Mucosa of rectum (tissue), 2 donors: ENCODE data around the gene SERPINH1.

Source experiments
- H3K27ac ChIP-seq, 2 donors: one replicate each; pipeline ENCODE4 v1.7.0; 2013; ENCODE audit warnings: inconsistent platforms in 2 of 2, low read depth in 2 of 2, low read length in 2 of 2
- H3K27me3 ChIP-seq, 2 donors: one replicate each; pipeline ENCODE4 v1.7.0; 2013; ENCODE audit warnings: low read length in 2 of 2; ENCODE audit not compliant: control insufficient read depth in 2 of 2, insufficient read depth in 2 of 2
- H3K36me3 ChIP-seq, 2 donors: one replicate each; pipeline ENCODE4 v1.7.0; 2013; ENCODE audit warnings: low read length in 2 of 2; ENCODE audit not compliant: control insufficient read depth in 2 of 2, insufficient read depth in 2 of 2
- H3K4me1 ChIP-seq, 2 donors: one replicate each; pipeline ENCODE4 v1.7.0; 2013; ENCODE audit warnings: low read length in 2 of 2, mild to moderate bottlenecking in 1 of 2; ENCODE audit not compliant: control insufficient read depth in 2 of 2, insufficient read depth in 2 of 2
- H3K4me3 ChIP-seq, 2 donors: one replicate each; pipeline ENCODE4 v1.7.0; 2013; ENCODE audit warnings: low read length in 2 of 2
- H3K9ac ChIP-seq, 2 donors: one replicate each; pipeline ENCODE4 v1.7.0; 2013; ENCODE audit warnings: low read length in 2 of 2, low read depth in 1 of 2, mild to moderate bottlenecking in 1 of 2
- H3K9me3 ChIP-seq, 2 donors: one replicate each; pipeline ENCODE4 v1.7.0; 2013; ENCODE audit warnings: low read length in 2 of 2; ENCODE audit not compliant: control insufficient read depth in 2 of 2
- donor health status: healthy.
- donor health status: Normal muscosa, but diverticular disease.

SERPINH1 gene

DNA sequence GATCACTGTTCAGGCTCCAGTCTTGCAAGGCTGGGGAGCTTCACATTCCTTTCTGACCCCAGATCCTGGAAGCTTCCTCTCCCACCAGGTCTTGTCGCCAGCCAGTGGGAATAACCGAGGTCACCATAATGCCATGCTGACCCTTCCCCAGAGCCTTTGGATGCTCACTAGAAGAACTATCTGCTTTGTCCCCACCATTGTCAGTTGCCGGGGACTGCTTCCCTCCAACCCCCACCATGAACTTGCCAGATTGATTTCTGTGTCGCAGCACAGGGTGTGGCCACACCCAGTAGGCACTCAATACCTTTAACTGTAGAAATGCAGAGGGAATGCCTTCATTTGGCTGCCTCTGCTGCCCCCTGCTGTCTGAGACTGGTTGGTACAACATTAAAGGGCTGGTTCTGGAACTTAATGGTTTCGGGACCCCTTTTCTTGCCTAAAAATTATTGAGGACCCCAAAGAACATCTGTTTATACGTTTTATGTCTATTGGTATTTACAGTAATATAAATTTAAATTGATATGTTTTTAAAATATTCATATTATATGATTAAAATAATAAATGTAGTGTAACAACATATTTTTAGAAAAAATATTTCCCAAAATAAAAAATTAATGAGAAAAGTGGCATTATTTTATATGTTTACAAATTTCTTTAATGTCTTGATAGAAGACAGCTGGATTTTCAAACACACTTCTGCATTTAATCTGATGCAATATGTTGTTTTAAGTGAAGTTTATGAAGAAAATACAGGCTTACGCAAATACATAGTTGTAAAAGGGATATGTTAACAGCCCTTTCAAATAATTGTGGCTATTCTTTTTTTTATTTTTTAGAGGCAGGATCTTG, 29.6 kb upstream of the SERPINH1 start:
- Histone ChIP-seq H3K27me3 (peaks cover 2 to 4% of the 10 kb centered on the region in 2 donors), H3K9me3 (no peaks in the 10 kb centered on the region), H3K36me3 (no peaks in the 10 kb centered on the region), H3K27ac (no peak overlapping the region), H3K4me1 (peaks cover 3 to 11% of the 10 kb centered on the region in 2 donors), H3K9ac (no peak overlapping the region), H3K4me3 (no peak overlapping the region)

DNA sequence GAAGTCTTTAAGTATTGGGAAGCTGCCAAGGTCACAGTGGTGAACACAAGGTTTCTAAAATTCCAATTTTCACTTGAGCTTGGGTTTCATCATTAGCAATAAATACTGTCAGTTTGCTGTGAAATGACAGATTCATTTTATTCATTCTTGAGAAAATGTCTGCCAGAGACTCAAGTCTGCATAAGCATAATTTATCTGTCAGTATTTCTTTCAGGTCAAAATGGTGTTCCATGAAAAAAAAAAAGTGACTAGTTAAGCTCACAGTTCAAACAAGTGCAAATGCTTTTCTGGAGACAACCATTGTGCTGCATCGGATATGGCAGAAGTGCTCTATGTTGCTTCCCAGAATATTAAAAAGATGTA, 28.2 kb upstream of the SERPINH1 start:
- no peak overlapping the region for H3K27ac ChIP-seq
- H3K9me3 ChIP-seq: no peaks in the 10 kb centered on the region
- no peak overlapping the region for H3K9ac ChIP-seq
- no peaks in the 10 kb centered on the region for H3K36me3 ChIP-seq
- no peak overlapping the region for H3K4me3 ChIP-seq
- peaks cover 3 to 11% of the 10 kb centered on the region in 2 donors for H3K4me1 ChIP-seq
- H3K27me3 ChIP-seq: no peaks in the 10 kb centered on the region

DNA sequence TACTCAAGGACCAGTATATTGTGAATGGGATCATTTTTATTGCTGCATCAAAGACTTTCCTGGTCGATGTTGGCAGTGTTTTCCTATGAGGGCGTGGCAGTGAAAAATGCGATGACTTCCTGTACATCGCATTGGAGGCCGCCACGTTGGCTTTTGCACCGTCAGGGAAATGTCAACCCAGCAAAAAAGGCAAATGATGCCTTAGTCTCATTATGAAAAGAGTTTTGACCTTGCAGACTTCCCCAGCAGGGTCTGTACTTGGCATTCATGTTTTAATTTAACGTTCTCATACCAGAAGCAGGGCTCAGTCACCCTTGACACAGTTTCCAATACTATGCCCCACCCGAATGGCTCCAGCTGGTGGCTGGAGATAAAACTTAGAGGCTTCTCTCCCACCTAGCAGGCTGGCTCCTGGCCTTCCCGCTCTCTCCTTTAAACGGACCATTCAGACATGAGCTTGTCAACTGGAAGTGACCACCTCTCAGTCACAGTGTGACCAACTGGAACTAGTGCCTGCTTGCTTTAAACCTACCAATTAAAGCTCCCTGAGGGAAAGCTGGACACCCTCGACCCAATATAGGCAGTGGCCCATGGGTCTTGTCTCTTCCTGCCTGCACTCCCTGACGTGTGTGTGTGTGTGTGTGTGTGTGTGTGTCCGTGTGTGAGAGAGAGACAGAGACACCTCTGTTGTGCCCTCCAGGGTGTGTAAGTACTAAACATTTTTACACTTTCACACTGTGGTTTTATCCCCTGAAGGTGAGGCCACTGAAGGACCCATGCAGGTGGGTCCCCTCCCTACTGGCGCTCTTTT, 27.6 kb upstream of the SERPINH1 start:
- Histone ChIP-seq H3K4me3 (no peak overlapping the region), H3K9ac (no peak overlapping the region), H3K36me3 (no peaks in the 10 kb centered on the region), H3K4me1 (peaks cover 3 to 11% of the 10 kb centered on the region in 2 donors), H3K27me3 (no peaks in the 10 kb centered on the region), H3K27ac (peak overlapping the region; percentile 44 to 63), H3K9me3 (no peaks in the 10 kb centered on the region)

DNA sequence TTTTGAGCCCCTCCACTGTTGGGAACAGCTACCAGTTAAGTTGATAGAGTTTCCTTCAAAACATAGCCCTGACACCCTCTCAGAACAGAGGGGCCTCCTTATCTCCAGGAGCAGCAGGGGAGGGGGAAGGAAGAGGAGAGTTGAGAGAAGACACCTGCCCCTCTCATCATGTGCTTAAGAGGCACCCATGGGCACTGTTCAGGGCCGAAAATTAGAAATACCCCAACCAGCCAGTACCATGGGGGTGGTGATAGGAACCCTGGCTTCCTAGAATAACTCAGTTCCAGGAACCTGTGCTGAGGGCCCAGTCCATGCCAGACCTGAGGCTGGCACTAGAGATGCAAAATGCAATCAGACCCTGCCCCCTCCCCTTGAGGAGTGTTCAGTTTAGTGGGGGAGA, 27.0 kb upstream of the SERPINH1 start:
- H3K27ac ChIP-seq: no peak overlapping the region
- H3K4me3 ChIP-seq: no peak overlapping the region
- no peaks in the 10 kb centered on the region for H3K36me3 ChIP-seq
- H3K4me1 ChIP-seq: peaks cover 3 to 11% of the 10 kb centered on the region in 2 donors
- no peaks in the 10 kb centered on the region for H3K27me3 ChIP-seq
- H3K9me3 ChIP-seq: no peaks in the 10 kb centered on the region
- H3K9ac ChIP-seq: no peak overlapping the region

DNA sequence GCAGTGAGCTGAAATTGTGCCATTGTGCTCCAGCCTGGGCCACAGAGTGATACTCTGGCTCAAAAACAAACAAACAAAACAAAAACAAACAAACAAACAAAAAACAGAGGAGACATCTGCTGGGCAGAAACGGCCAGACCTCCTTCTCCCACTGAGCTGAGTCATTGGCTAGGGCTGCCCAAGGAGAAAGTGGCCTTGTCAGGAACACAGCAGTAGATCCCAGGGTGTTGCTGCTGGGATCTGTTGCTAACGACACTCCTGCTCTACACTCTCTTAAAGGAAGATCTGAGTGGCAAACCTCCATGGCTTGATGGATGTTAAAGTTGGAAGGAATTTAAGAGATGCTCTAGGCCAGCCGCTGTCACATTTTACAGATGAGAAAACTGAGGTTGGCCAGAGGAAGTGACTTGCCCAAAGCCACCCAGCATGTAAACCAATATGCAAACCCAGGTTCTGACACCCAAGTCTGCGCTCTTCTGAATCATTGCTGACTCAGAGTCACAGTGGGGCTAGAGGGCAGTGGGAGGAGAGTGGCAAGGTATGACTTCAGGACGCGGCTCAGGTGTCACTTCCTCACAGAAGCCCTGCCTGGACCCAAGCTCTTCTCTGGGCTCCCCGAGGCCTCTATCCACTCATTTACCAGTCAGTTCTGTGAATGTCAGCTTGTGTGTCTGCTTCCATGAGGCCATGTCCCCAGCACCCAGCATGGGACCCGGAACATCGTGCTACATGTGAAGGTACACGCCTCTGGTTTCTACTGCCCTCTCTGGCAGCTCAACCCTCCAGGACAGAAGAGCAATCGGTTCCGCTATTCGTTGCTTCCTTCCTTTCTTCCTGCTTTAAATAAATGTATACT, 25.0 kb upstream of the SERPINH1 start:
- Histone ChIP-seq H3K27ac (no peak overlapping the region), H3K4me1 (peaks cover 3 to 11% of the 10 kb centered on the region in 2 donors), H3K9me3 (no peaks in the 10 kb centered on the region), H3K9ac (peak overlapping the region in 1 of 2 donors; percentile 17), H3K4me3 (no peak overlapping the region), H3K27me3 (no peaks in the 10 kb centered on the region), H3K36me3 (no peaks in the 10 kb centered on the region)

DNA sequence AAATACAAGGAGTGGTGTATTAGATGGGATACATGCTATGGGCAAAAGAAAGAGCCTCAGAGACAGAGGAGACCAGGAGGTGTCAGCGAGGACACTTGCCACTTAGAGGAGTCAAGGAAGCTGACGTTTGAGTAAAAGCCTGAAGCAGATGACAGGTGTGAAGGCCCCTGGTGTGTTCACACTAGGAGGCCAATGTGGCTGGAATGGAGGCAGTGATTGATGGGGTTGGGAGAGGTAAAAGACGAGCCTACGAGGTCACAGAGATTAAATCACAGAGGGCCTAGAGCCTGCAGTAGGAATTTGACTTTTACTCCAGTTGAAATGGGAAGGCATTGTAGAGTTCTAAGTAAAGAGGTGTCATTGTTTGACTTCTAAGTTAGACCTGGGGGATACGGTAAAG, 24.3 kb upstream of the SERPINH1 start:
- Histone ChIP-seq H3K27ac (no peak overlapping the region), H3K4me1 (peaks cover 0 to 11% of the 10 kb centered on the region in 2 donors), H3K4me3 (no peak overlapping the region), H3K27me3 (no peaks in the 10 kb centered on the region), H3K36me3 (no peaks in the 10 kb centered on the region), H3K9ac (no peak overlapping the region), H3K9me3 (no peaks in the 10 kb centered on the region)

DNA sequence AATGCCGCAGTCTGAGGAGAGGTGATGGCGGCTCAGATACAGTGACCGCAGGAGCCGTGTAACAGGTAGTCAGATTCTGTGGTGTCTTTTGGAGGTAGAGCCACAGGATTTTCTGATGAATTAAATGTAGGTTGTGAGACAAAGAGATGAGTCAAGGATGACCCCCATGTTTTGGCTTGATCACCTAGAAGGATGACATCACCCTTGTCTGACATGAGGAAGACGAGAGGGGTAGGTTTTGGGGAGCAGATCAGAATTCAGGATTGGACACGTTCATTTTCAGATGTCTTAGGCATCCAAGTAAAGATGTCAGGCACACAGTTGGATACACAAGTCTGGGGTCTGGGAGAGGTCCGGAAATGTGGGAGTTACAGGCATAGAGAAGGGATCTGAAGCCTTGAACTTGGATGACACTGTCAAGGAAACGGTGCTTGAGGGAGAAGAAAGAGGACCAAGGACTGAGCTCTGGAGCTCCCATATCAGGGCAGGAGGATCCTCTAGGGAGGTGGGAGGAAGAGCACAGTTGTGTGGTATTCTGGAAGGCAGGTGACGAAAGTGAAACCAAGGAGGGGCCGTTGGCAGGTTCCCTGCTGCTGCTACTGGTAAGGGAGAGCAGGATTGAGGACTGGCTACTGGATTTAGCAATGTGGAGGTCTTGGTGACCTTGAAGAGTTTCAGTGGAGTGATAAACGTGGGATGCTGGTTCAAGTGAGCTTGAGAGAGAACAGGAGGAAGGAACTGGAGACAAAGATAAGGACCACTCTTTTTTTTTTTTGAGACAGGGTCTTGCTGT, 23.7 kb upstream of the SERPINH1 start:
- no peaks in the 10 kb centered on the region for H3K36me3 ChIP-seq
- no peak overlapping the region for H3K4me3 ChIP-seq
- peaks cover 0 to 11% of the 10 kb centered on the region in 2 donors for H3K4me1 ChIP-seq
- H3K27me3 ChIP-seq: no peaks in the 10 kb centered on the region
- no peak overlapping the region for H3K27ac ChIP-seq
- H3K9ac ChIP-seq: no peak overlapping the region
- no peaks in the 10 kb centered on the region for H3K9me3 ChIP-seq

DNA sequence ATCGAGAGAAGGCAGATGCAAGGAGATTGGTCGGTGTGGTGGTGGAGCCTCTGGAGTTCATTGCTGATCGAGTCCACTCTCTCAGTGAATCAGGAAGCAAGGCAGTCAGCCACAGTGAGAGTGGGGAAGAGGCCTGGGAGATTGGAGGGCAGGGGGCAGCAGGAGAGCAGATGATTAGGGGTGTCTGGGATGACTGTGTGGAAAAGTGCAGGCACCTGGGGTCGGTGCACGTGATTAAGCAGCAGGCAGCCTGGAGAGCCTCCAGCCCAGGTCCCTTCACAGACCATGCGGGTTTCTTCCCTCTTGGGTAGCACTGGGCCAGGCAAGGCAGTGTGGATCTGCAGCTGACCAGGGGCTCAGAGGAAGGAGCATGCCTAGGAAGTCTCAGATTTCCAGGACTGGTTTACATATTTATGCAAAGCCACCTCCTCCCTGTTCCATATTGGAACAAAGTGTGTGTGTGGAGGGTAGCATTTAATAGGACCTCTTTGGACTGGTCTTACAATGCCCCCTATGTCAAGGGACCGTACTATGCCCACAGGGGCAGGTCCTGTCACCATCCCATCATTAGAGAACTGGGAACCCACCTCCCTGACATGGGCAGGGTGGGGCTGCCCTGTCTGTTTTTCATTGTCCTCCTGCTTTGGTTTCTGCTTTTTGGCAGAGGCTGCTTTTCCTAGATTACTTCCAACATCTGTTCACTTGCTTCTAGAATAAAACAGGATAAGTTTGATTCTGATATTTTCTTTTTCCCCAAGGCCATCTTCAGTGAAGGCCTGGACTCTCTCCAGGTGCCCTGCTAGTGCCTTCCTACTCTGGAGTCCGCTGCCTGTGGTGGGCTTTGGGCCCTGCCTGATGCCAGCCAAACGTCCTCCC, 22.4 kb upstream of the SERPINH1 start:
- Histone ChIP-seq H3K4me1 (peaks cover 0 to 2% of the 10 kb centered on the region in 2 donors), H3K9me3 (no peaks in the 10 kb centered on the region), H3K27ac (no peak overlapping the region), H3K9ac (no peak overlapping the region), H3K4me3 (no peak overlapping the region), H3K36me3 (no peaks in the 10 kb centered on the region), H3K27me3 (no peaks in the 10 kb centered on the region)
